Hindlimb muscle (tissue), 1 donor: ENCODE data around the gene OR9G4. TPM values are rescaled to one million over a fixed set of nuclear protein-coding genes. Genes with fewer than 3 reads are reported as not detected.

Experiments used
- DNase-seq: peaks from one replicate; pipeline ENCODE4 v3.0.0-alpha.2; 2013
- polyA plus RNA-seq: library from polyadenylated mRNA; unstranded; fragments of 120-200 nt; gene quantifications from one replicate; pipeline ENCODE4 v1.2.1, GENCODE V29; 2013; ENCODE audit not compliant: insufficient read length

Gene OR9G4
- polyA plus RNA-seq, result not detected

DNA sequence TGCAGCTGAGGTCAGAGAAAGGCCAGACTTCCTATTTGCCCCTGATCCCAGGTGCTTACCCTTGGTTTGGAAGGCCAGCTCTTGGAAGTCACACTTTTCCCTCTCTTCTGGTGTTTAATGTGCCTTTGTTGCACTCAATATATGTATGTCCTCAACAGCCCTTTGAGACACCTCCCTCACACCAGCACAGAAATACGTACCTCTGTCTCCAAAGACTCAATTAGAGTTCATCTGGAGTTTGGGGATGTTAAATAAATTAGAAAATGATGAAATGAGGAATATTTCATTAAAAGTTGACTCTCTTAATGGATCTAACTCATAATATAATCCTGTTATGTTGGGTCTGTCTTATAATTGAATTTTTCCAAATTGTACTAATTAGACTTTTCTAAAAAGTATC, at the start of gene OR9G4:
OR9G4 (minus strand) TSS at position 101 of the 400 bp plus-strand sequence. CDS start 4,931 bp downstream, outside the sequence.
- DNase-seq, result no peak

DNA sequence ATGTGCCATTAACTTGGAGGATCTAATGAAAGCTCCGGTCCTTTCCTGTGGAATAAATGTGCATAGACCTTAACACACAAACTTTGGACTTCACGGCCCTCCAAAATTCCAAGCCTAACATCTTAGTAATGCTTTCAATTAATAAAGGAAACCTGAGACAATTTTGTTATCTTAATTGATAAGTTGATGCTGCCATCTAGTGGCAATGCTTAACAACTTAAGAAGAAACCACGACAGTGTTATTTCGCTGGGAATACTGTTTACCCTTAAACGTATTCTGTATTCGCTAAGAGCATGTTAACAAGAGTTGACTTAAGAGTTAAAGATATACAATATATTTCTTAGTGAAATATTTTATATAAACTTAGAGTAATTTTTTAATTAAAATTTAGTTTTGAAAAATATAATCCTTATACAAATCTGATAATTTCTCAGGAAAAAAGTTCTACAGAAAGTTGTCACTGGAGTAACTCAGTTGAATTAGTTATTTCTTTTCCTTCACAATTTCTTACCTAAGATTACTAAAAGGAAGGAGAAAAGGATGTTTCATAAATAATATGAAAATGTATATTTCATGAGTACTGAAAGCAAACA, 35.0 kb upstream of the OR9G4 start:
- peak; percentile 3 for DNase-seq

DNA sequence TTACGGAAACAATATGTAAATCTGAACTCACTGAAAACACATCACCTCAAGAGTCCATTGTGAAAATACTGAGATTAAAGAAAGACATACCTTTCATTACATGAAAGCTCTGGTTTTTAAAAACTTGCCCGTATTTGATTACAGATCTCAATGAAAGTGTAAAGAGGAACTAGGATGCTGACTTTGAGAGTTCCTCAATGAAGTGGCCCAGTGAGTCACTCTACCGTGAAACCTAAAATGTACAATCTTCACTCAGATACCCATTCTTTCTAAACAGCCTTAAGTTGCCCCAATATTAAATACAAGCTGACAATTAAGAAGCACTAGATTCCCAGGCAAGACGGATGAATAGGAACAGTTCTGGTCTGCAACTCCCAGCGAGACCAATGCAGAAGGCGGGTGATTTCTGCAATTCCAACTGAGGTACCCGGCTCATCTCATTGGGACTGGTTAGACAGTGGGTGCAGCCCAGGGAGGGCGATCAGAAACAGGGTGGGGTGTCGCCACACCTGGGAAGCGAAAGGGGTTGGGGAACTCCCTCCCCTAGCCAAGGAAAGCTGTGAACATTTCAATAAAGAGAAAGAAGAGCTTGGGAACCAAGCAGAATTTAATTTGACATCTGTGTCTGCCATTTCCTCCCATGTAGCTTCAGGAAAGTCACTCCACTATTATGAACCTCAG, 33.8 kb upstream of the OR9G4 start:
- DNase-seq, result no peak

DNA sequence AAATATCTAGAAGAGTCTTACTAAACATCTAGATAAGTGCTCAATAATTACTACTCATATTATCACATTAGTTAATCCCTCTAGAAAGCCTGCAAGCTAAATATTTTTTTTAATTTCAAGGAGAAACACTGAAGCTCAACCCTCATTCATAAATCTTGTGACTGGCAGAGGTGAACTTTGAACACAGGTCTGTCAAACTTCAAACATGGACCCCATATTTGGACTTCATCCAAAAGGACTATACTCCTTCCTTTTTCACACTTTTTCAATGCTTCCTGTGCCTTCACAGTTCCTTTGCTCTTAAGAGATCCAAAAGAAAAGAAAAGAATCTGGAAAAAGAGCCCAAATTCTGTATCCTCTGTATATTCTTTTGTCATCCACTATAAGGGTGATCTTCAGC, 28.3 kb upstream of the OR9G4 start:
- DNase-seq, result no peak

DNA sequence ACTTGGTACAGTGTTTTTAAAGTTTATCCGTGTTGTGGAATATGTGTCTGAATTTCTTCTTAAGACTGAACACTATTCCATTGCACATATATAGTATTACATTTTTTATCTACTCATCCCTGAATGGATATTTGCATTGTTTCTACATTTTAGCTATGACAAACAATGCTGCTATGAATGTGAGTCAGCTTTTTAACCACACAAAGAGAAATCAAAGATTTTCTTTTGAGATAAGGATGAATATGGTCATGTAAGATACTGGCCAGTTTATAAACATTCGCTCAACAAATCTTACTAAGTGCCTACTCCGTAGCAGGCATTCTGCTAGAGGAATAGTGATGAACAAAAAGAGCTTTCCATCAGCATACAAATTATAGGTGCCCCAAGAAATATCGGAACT, 16.5 kb upstream of the OR9G4 start:
- DNase-seq, result no peak

DNA sequence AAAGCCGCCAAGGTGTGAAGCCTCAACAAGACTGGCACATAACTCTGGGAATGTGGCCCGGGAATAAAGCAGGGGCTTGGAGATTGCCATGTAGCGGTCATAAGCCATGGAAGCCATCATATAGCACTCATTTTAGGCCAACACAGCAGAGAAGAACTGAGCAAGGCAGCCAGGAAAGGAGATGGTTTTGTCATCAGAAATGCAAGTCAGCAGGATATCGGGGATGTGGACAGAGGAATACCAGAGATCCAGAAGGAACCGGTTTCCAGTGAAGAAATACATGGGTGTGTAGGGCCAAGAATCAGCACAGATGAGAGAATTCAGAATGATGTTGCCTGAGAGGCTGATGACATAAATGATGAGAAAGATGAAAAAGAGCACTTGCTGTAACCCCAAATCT, 3.0 kb upstream of the OR9G4 start:
- DNase-seq, result no peak

DNA sequence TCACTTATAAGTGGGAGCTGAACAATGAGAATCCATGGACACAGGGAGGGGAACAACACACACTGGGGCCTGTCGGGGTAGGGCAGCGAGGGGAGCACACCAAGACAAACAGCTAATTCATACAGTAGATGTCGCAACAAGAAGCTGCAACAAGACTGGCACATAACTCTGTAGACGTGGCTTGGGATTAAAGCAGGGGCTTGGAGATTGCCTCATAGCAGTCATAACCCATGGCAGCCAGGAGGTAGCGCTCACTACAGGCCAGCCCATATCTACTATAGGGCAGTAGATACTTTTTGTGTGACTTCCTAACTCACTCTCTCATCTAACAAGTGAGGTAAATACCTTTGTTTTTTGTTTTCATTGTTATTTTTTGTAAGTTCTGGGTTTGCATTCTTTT, 1.7 kb upstream of the OR9G4 start:
- DNase-seq, result no peak

DNA sequence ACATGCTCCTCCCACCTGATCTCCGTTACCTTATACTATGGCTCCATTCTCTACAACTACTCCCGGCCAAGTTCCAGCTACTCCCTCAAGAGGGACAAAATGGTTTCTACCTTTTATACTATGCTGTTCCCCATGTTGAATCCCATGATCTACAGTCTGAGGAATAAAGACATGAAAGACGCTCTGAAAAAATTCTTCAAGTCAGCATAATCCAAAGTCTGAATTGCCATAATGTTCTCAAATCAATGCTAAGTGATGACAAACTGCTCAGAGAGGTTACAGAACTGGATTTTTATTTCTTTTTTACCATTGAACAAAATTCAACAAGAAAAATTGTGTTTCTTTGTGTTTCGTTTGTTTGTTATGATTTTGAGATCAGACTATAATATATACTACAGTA, 7.6 kb downstream of the OR9G4 start:
- DNase-seq, result no peak

DNA sequence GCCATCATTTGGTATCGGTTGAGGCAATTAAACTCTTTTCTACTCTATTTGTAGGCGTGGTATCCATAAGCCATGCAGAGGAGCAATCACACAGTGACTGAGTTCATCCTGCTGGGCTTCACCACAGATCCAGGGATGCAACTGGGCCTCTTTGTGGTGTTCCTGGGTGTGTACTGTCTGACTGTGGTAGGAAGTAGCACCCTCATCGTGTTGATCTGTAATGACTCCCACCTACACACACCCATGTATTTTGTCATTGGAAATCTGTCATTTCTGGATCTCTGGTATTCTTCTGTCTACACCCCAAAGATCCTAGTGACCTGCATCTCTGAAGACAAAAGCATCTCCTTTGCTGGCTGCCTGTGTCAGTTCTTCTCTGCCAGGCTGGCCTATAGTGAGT, 8.4 kb downstream of the OR9G4 start:
- DNase-seq, result no peak

DNA sequence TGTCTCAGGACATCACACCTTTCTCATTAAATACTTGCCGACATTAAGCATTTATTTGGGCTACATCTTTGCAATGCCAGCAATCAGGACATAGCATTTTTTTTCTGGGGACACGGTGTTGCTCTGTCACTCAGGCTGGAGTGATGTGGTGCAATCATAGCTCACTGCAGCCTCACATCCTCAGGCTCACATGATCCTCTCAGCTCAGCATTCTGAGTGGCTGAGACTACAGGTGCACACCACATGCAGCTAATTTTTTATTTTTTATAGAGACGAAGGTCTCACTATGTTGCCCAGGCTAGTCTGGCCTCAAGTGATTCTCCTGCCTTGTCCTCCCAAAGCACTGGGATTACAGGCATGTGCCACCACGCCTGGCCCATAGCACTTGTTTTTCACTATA, 28.0 kb downstream of the OR9G4 start:
- no peak for DNase-seq

DNA sequence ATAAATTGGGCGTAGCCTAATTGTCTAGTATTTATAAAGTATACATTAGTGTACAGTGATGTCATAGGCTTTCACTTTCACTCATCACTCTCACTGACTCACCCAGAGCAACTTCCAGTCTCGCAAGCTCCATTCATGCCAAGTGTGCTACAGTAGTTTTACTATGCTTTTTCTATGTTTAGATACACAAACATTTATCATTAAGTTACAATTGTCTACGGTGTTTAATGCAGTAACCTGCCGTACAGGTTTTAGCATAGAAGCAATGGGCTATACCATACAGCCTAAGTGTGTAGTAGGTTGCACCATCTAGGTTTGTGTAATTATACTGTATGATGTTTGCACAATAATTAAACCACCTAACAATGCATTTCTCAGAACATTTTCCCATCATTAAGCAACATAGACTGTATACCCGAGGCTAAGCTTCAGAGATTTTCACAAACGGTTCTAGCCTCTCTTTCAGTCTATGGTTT, 32.1 kb downstream of the OR9G4 start:
- no peak for DNase-seq

DNA sequence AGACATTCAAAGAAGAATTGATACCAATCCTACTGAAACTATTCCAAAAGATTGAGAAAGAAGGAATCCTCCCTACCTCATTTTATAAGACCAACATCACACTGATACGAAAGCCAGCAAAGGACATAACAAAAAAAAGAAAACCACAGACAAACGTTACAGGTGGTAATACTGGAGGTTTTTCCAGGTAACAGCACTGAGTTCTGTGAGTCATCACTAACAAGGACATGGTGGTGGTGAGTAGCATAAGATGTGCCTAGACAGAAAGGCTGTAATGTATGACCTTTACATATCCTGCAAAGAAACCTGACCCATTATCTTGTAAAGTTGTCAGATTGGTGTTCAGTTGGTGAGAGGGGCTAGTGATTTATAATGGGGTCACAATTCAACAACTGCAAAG, 34.3 kb downstream of the OR9G4 start:
- no peak for DNase-seq

DNA sequence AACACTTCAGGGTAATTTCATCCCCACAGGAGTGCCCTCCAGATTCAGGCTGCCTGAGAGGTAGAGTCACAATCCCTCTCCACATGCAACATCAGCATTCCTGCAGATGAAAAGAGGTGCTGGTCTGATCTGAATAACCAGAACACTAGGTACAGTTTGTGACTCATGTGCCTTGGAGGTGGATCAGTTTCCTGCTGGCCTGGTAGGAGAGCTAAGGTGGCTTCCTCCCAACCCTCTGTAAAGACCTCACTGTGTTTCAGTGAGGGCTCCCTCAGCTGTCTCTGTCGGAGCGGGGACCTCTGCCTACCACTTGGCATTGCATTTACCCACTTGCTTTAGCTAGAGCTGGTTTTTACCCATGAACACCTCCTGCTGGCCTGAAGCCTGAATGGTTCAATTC, 42.0 kb downstream of the OR9G4 start:
- DNase-seq, result no peak

DNA sequence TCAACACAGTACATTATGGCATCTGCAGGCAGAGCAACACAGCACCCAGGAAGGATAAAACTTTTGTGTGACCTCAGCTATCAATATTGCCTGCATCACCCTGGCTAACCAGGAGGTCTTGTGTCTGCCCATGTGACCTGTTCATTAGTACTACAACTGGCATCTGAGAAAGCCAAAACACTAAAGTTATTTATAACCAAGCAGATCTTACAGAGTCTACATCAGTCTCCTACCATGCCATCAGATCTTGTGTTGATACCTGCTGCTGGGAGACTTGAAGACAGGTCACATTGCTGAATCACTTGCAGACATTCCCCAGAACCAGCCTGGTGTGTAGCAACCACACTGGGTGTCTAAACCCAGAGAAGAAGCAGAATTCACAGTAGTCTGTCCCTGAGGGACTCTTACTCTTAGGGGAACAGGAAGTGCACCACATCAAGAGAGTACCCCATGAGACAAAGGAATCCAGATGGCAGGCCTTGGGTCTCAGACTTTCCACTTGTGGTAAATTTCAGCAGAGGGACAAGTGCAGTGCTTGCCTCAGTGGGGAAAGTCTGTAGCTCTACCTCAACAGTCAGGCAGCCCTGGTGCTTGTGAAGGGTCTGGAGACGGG, 42.6 kb downstream of the OR9G4 start:
- no peak for DNase-seq

DNA sequence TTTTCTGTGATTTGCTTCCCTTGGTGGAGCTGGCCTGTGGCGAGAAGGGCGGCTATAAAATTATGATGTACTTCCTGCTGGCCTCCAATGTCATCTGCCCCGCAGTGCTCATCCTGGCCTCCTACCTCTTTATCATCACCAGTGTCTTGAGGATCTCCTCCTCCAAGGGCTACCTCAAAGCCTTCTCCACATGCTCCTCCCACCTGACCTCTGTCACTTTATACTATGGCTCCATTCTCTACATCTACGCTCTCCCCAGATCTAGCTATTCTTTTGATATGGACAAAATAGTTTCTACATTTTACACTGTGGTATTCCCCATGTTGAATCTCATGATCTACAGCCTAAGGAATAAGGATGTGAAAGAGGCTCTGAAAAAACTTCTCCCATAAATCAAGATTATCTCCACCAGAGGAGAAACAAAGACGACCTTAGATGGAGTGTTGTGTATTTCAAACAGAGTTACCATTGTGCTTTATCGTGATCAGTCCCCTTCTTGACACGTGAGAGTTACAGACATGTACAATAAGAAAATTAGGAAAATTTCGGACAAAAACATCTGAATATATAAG, 47.5 kb downstream of the OR9G4 start:
- no peak for DNase-seq

DNA sequence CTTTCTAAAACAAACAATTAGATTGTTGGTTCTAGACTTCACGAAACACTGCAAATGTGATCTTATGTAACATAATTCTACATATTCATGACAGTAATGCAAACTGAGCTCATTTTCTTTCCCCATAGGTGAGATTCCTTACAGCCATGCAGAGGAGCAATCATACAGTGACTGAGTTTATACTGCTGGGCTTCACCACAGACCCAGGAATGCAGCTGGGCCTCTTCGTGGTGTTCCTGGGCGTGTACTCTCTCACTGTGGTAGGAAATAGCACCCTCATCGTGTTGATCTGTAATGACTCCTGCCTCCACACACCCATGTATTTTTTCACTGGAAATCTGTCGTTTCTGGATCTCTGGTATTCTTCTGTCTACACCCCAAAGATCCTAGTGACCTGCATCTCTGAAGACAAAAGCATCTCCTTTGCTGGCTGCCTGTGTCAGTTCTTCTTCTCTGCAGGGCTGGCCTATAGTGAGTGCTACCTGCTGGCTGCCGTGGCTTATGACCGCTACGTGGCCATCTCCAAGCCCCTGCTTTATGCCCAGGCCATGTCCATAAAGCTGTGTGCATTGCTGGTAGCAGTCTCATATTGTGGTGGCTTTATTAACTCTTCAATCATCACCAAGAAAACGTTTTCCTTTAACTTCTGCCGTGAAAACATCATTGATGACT, 48.1 kb downstream of the OR9G4 start:
- no peak for DNase-seq

DNA sequence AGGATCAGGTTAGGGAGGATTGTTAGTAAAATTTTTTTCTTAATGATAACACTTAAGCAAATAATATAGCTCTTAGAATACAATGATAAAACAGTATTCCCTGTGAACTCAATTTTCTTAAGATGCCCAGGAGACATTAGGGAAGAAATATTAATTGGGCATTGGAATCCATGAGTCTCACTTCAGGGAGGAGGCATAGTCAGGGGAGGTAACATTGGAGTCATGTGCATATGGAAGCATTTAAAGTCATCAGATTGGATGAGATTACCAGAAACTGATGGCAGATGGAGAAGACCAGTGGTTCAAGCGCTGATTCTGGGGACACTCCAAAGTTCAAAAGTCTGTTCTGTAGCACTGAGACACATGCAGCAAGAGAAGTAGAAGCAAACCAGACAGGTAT, 49.7 kb downstream of the OR9G4 start, which contains the start of gene OR9G1:
OR9G1 (plus strand) TSS at position 301 of the 400 bp plus-strand sequence. CDS start 1,293 bp downstream, outside the sequence.
- DNase-seq, result no peak

DNA sequence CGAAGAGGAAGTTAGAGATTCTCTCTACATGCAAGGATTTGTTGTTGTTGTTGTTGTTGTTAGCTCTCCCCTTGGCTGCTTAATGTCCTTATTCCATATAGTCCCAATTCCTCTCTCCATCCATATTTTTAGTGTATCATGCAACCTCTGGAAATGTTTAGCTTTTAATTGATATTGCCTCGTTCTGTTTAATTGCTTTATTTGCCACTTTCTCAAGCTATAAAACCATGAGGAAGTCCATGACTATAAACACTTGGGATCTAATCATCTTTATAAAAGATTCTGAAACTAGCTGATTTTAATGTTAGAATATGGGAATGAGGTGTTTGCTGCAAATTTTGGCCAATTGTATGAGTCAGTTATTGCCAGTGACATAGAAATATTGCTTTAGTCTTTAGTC, 55.1 kb downstream of the OR9G4 start:
- no peak for DNase-seq

Other genes starting within 250 kb of the OR9G4 start
- not detected for gene OR5M11, start 205.4 kb downstream of the OR9G4 start, polyA plus RNA-seq
- not detected for gene OR5M10, start 171.0 kb downstream of the OR9G4 start, polyA plus RNA-seq
- not detected for gene OR5M1, start 133.8 kb downstream of the OR9G4 start, polyA plus RNA-seq
- not detected for gene OR5AP2, start 106.3 kb downstream of the OR9G4 start, polyA plus RNA-seq
- gene OR5AR1, start 85.0 kb downstream of the OR9G4 start, polyA plus RNA-seq, result not detected
- not detected for gene OR9G1, start 49.6 kb downstream of the OR9G4 start, polyA plus RNA-seq
- not detected for gene OR5AK2, start 240.2 kb upstream of the OR9G4 start, polyA plus RNA-seq